ENCODE results near the gene PDAP1.

GRCh38 chr7:99409192-99409572 lies 785 bp upstream of the PDAP1 start:
- TF ChIP-seq TCF7L2 (IDR thresholded peaks at IDR 0.05; ENCODE audit: low read depth, low read length) (no peak), POLR2AphosphoS5 (IDR thresholded peaks at IDR 0.05; ENCODE audit: low read depth, low read length) (no peak)
